HG03457 (cell line): ENCODE results near the gene NCOA6.
"Not testable (repeated sequence)": the region's sequence is repeated elsewhere in the genome, so short reads cannot be mapped to it uniquely, and the experiment has no call there.

Source experiments
- ATAC-seq: cut with Tn5 transposase; IDR thresholded peaks from one replicate; pipeline ENCODE4 v1.9.1; 2021; ENCODE audit warnings: moderate number of reproducible peaks; ENCODE audit not compliant: unreplicated experiment

Gene NCOA6

GRCh38 chr20:34722560-34722959, 102.9 kb downstream of the NCOA6 start:
- ATAC-seq: not testable (repeated sequence)

GRCh38 chr20:34720266-34720665, 105.2 kb downstream of the NCOA6 start:
- ATAC-seq: no peak

DNA sequence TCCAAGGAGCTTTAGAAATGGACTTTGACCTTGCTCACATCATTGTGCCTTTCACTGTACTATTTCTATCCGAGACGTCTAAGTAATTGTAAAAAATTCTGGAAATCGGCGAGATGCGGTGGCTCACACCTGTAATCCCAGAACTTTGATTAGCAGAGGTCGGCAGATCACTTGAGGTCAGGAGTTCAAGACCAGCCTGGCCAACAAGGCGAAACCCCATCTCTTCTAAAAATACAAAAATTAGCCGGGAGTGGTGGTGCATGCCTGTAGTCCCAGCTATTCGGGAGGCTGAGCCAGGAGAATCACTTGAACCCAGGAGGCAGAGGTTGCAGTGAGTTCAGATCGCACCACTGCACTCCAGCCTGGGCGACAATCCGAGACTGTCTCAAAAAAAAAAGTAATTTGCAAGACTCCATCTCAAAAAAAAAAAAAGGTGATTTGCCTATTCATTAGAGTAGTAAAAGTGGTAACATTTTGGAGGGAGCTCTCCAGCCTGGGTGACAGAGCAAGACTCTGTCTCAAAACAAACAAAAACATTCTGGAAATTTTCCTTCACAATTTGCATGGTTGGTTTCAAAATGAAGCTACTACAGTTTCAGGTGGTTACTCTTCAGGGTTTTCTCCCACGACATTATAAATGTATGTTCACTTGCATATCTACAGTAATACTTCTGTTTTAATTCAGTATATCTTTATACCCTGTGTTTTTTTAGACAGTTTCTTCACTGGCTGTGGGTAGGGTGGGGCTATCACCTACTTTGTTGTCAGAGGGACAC, 106.0 kb downstream of the NCOA6 start:
- ATAC-seq: peak; percentile 81

DNA sequence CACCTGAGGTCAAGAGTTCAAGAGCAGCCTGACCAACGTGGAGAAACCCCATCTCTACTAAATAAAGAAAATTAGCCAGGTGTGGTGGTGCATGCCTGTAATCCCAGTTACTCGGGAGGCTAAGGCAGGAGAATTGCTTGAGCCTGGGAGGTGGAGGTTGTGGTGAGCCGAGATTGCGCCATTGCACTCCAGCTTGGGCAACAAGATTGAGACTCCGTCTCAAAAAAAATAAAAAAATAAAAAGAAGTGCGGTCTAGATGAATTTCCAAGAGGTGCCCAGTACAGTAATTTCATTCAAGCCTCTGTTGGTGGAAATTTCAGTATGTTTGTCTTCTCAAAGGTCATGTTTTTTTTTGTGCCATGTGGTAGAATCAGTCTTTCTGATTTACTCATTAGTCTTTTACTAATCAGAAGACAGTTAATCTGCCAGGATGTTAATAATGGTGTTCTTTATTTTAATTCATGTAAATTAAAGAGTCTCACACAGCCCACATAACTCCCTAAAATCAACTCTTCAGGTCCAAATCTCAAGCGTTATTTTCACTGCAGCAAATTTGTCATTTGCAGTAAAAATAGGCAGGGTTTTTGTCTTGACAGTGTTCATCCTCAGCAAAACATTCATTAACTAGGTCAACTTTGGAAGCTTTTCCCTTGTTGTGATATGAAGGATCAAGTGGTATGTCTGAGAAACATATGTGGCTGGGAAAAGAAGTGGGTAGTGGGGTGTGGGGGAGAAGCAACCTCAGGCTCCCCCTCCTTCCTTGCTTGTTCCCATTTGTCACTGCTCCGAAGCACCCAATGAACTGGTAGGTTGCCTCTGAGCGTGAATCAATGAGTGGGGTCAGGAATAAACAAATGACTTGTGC, 108.0 kb downstream of the NCOA6 start:
- no peak for ATAC-seq

DNA sequence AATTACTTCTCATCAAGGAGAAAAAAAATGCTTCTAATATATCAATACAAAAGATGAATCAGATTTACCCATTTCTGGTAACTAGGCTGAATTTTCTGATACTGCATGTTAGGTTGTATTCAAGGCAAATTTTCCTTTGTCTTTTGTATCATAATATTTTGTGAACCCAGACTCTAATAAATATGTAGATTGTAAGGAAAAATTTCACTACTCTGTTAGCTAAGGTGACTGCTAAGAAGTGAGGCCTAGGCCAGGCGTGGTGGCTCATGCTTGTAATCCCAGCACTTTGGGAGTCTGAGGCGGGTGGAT, 108.6 kb downstream of the NCOA6 start:
- ATAC-seq: no peak

- no peak for ATAC-seq
Observed at GRCh38 chr20:34715384-34715783, 110.1 kb downstream of the NCOA6 start.

- ATAC-seq: not testable (repeated sequence)
Observed at GRCh38 chr20:34713944-34714515, 111.4 kb downstream of the NCOA6 start.

DNA sequence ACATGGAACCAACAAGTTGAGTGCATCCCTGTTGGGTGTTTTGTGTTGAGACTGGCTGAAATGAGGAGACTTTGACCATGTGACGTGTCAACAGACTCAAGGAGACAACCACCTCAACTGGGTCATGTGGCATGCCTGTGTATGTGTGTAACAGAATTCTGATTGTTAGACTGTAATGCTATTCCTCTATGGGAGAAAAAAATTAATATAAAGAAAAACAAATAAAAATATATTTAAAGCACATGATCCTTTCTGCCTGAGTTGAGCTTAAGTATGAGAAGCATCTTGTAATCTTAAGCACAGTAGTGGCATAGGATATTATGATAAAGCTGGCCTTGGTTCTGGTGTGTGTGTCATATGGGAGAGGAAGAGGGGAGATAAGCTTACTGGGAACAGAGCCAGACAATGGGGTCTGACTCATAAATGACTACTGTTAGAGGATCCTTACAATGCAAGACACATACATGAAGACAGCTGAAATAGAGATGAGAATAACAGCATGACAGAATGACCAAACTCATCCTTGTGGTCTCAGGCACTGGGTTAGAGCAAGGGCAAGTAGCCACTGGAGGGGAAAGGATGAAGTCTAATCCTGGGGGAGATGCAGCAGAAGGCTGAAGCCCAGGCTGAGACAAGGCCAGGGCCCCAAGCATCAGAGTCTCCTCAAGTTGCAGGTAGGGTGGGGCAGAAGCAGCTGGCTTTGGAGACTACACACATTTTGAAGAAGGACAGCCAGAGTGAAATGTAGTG, 112.1 kb downstream of the NCOA6 start:
- no peak for ATAC-seq

DNA sequence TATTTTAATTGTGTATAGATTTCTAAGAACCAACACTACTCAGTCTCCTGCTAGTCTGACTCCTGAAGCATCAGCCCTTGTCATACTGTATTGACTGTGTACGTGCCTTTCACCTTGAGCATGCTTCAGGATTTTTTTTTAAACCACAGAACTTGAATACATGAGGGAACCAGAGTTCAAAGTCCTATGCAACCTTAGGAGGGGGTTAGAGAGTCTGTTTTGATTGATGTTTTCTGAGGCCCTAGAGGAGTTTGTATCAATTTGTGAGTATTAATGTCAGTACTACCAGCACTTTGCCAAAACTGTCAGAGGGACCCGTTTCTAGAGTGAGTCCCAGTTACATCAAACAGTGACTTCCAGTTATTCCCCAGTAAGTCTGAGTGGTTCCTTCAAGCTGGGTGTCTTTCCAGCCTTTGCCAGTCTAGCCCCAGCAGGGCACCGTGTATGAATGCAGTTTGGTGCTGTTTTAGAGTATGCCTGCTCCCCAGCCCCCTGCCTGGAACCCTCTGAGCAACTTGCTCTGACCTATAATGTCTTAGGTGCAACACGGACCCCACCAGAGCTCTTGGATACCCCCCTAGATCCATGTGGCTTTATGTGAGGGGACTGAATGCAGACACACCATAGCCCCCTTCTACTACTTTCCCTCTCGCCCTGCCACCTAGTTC, 112.8 kb downstream of the NCOA6 start:
- ATAC-seq: no peak

GRCh38 chr20:34711813-34712430, 113.5 kb downstream of the NCOA6 start:
- no peak for ATAC-seq

DNA sequence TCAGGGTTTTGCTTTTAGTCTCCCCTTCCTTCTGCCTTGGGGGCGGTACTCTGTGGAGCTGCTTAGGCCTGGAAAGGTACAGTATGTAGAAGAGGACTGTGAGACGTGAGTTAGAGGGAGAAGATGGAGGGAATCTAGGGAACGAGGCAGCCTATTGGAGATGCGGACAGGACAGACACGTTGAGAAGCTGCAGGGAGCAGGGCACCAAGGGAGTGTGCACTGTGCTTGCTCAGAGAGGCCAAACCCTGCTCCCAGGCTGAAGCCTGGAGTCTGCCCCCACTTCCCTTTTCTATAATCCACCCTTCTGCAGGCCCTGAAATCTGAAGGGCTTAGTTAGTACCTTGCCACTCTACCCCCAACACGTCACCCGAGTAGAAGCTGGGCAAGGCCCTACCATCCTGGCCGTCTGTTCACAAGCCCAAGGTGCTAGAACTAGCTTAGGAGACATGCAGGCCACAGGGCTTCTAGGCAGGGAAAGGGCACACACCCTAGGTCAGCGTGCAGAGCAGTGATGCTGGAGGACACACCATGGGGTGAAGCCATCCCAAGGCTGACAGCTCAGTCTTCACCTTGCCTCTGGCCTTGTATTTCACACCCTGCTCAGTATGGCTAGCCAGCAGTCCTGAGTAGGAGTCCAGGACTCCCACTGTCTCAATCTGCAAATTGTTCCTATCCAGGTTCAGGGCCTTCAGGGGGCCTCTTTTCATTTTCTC, 114.4 kb downstream of the NCOA6 start:
- no peak for ATAC-seq

- no peak for ATAC-seq
Observed at GRCh38 chr20:34710568-34710839, 114.9 kb downstream of the NCOA6 start.

- peak; percentile 27 for ATAC-seq
Observed at GRCh38 chr20:34709831-34710567, 115.5 kb downstream of the NCOA6 start.

DNA sequence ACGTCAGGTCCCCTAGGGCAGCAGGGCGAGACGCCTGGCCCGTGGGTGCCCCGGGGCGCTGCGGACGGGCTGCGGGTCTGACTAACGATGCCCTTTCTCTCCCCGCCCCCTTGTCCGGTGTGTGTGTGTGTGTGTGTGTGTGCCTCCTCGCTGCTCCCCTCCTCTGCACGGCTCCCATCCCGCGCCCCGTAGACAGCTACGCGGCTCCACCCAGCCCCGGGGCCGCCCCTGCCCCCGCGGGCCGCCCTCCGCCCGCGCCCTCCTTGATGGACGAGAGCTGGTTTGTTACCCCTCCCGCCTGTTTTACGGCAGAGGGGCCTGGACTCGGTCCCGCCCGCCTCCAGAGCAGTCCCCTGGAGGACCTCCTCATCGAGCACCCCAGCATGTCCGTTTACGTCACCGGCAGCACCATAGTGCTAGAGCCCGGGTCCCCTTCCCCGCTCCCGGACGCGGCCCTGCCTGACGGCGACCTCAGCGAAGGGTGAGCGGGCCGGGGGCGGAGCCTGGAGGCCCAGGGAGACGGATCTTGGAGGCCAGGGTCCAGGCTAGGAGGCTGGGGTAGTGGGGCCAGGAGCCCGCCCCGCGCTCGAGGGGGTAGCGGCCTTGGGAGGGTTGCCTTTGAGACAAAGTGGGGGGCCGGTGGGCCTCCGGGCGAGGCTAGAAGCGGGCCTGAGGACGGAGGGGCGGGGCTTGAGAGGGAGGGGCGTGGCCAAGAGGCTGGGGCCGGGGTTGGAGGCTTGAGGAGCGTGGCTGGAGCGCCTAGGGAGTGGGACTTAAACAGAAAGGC, 116.2 kb downstream of the NCOA6 start:
- ATAC-seq: peak; percentile 39

DNA sequence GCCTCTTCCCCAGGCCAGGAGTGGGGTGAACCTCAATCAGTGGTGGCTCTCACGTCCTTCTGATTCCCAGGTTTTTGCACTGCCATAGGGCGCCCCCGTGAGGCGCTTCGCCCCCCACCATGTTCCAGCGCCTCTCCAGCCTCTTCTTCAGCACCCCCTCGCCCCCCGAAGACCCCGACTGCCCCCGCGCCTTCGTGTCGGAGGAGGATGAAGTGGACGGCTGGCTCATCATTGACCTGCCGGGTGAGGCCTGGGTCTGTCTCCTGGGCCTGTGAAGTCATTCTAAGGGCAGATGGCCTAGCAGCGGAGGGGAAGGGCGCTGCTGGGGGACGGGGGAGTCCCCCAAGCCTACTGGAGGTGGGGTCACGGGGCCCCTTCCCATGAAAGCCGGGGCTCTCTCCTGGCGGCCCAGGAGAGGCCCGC, 116.8 kb downstream of the NCOA6 start:
- ATAC-seq: peak; percentile 7

DNA sequence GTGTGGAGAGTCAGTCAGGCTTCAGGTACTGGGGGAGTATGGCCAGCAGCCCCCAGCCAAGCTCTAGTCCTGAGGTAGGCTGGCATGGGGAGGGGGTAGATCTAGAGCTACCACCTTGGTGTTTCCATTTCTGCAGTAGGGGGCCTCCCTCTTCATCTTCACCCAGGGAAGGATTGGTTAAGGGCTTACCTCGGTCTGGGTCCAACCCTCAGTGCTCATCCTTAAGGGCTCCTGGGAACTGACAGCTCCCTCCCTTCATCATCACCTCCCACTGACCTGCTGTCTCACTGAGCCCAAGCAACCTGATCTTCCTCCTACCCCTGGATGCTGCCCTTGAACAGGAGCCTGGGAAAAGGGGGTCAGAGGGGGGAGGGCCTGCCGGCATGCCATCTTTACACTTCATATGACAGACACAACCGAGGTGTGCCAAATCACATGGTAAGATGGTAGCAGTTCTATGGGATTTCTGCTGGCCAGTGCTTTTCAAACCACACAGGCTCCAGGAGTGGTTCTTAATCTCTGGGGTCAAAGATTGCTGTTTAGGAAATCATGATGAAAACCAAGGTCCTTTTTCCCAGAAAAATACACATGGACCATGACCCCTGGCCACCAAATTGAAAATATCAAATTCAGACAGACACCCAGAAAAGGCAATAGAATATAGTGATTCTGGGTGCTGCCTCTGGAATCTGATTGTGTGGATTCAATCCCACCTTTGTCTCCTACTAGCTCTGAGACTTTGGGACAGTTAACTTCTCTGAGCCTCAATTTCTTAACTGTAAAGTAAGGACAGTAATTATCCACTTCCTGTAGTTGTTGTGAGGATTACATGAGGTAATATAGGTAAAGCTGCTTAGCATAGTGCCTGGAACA, 118.3 kb downstream of the NCOA6 start:
- no peak for ATAC-seq

- ATAC-seq: no peak
Observed at GRCh38 chr20:34706302-34706875, 119.1 kb downstream of the NCOA6 start.
